GM12801 (cell line): Measurements from ENCODE around the gene PSMC3.

Experiments used
- TF ChIP-seq, protein P1 (sequence below): IDR thresholded peaks from one replicate; pipeline ENCODE4 v1.5.1; 2011; ENCODE audit warnings: control low read depth; ENCODE audit not compliant: insufficient read length; ENCODE audit errors: extremely low read depth

The PSMC3 gene

DNA sequence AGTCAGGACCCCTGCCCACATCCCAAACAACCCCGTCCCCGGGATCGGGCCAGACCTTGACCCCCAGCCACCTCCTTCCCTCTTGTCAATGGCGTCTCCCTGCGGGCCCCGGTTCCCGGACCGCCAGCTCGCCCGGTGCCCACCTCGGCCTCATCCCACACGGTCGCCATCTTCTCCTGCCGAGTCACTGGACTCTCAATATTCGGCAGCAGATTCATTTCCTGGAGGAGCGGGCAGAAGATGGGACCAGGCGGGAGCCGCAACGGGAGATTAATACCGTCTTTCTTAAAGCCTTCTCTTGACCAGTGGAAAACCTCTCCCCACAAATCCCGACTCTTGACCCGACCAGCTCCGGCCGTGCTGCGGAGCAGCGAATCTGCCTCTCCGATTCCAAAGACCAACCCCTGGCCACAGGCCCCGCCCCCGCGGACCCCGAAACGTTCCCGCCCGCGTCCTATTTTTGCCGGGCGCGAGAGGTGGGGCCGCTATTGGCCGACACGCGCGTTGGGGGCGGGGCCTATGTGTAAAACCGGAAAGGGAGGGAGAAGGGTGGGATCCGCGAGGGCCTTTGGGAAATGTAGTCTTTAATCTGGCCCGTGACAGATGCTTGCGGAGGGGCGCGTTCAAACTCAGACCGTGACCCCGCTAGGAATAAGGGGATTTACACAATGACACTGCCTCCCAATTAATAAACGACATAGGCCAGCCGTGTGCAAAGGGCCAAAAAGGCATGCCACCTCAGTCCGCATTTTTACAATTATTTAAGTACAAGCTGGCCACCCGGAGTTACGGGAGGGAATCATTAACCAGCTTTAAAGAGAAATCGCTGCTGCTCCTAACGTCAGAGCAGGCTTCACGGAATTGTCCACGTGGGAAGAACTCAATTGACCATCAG lies at the start of gene PSMC3:
Gene PSMC3, minus strand, starts transcription at position 378 of the 895 bp plus-strand sequence. Its CDS starts 160 bp downstream, at position 218.
- TF ChIP-seq, protein P1, sequence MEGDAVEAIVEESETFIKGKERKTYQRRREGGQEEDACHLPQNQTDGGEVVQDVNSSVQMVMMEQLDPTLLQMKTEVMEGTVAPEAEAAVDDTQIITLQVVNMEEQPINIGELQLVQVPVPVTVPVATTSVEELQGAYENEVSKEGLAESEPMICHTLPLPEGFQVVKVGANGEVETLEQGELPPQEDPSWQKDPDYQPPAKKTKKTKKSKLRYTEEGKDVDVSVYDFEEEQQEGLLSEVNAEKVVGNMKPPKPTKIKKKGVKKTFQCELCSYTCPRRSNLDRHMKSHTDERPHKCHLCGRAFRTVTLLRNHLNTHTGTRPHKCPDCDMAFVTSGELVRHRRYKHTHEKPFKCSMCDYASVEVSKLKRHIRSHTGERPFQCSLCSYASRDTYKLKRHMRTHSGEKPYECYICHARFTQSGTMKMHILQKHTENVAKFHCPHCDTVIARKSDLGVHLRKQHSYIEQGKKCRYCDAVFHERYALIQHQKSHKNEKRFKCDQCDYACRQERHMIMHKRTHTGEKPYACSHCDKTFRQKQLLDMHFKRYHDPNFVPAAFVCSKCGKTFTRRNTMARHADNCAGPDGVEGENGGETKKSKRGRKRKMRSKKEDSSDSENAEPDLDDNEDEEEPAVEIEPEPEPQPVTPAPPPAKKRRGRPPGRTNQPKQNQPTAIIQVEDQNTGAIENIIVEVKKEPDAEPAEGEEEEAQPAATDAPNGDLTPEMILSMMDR = no peak

DNA sequence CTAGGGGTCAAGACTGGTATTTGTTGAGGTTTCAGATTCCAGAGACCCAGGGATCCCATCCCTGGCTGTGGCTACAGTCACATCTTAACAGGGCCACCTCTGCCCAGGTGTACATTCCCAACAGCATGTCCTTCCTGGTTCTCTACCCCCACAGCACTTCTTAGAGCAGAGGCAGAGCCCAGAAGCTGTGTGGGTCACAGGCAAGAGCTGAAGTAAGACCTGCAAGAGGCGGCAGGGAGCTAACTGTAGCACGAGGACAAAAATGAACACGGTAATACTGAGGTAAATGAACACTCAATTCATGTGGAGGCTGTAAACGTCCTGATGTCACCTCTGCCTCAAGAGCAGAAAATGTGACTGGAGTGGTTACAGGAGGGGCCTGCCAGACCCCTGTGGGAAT lies 44.4 kb upstream of the PSMC3 start:
- TF ChIP-seq, protein P1 = no peak

DNA sequence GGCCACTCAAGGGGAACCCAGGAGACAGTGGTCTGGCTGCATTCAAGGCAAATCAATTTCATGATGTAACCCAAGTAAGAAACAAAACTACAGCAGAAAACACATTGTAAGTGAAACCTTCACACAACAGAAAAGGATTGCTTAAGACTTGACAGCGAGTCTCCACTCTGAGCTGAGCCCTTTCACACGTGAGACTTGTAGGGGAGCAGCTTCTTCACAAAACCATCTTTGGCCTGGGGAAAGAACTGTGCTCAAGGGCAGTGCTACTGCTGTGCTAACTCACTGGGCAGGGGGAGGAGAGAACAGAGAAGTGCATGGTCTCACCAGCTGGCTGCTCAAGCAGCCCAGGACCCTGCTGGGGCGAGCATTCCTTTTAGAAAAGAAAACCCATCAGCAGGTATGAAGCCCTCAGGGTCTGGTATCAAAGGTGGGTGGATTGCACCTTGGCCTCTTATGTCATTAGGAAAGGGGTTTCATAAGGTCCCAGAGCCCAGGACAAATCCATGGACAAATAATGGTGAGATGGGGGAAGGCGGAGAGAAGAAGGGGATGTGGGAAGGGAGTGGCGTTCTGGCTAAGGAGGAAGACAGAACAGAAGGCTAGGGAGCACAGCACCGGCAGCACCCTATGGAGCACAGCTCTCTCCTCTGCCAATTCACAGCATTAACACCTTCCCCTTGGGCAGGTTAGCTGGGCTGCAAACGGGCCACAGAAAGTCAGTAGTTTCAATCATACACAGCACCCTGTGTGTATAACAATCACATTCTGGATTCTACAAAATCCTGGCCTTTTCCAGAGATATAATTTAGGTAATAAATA lies 43.3 kb upstream of the PSMC3 start:
- TF ChIP-seq, protein P1 = no peak

DNA sequence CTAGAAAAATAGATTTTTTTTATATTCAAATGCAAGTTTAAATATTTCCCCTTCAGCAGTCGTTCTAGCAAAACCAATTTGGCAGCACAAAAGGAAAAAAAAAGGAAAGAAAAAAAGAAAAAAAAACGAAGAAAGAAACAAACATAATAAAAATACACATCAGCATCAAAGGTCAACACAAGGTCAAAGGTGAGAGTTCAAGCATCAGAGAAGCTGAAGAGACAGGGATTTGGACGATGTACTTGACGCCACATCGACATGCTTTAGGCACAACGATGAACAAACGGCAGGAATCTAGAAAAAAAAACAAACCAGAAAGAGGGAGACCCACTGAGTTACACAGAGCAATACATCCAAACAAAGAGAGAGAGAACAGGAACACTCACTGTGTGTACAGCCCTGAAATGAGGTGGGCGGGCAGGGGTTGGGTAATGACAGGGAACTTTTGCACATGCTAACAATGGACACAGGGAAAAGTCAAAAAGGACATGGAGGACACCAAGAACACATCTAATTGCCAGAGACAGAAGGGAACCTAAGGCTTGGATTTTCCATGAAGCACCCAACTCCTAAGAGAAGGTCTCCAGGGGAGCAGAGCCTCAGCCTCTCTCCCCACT lies 42.5 kb upstream of the PSMC3 start:
- TF ChIP-seq, protein P1 = no peak

DNA sequence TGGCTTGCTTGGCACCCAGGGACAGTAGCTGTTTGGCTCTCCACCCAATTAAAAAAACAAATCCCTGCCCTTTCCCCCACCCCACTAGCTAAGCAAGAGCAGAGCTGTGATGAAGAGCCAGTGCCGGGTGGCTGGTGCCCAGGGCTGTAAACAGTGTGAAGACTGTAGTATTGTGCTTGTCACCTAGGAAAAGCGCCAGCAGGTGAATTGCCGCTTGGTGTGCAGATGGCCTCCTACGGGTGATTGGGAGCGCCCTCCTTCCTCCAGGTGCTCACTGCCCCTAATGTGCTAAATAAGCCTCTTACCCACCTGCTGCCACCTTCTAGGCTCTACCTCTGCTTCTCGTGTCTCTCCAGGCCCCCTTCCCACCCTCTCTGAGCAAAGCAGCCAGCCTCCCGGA lies 41.1 kb upstream of the PSMC3 start:
- TF ChIP-seq, protein P1 = no peak

DNA sequence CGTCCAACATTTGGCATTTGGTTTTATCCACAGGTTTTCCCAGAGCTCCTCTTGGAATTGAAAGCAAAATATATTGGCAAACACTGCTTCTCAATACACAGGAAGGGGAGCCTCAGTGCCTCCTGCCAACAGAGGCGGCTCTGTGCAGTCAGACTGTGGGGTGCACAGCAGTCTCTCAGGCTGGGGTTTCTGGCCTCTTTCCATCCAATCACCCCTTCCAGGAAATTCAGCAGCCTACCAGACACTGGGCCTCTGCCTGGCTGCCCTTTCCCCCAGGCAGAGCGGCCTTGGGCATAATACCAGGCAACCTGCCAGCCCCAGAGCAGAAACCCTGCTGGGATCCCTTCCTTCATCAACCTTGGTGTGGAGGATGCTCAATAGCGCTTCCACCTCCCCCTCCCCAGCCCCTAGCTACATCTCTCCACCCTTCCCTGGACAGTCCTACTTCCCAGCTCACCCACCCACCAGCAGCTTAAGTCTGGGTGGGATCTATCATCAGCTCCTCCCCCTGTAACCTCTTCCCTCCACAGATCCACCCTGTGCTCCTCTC lies 40.5 kb upstream of the PSMC3 start:
- TF ChIP-seq, protein P1 = no peak

DNA sequence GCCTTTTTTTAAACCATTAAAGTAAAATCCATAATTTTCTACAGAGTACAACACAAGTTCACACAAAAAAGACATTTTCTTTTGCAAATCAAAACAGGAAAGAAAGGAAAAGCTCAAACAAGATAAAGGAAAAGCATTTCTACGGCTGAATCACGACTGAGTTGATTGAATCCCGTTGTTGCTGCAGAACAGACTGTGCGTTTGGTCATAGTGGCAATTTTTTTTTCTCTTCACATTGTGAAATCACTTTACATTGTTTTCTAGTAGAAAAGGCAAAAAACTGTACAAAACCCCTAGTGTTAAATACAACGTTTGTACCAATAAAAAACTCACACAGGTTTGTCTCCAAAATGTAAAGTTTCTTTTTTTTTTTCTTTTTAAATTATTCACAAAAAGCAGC lies 40.0 kb upstream of the PSMC3 start:
- TF ChIP-seq, protein P1 = no peak
